ENCODE results near the gene SCIN. TPM values are rescaled to one million over a fixed set of nuclear protein-coding genes. Genes with fewer than 3 reads are reported as not detected.

SCIN gene
- total RNA-seq, 2 experiments from 2014 or later = 0.69 to 0.77 TPM

GRCh38 chr7:12578930-12579640 lies 8.6 kb downstream of the SCIN start:
- POLR2A ChIA-PET = no interaction called here
- no peaks in the 10 kb centered on the region for H3K36me3 Mint-ChIP-seq

GRCh38 chr7:12581897-12582296 lies 11.4 kb downstream of the SCIN start:
- H3K36me3 Mint-ChIP-seq = no peaks in the 10 kb centered on the region

More at GRCh38 chr7:12578930-12579640, 8.6 kb downstream of the SCIN start:
- no peak overlapping the region for H3K4me3 Mint-ChIP-seq
- peaks cover 17% of the 10 kb centered on the region for H3K27me3 Mint-ChIP-seq
- no peaks in the 10 kb centered on the region for H3K9me3 Mint-ChIP-seq
- H3K4me1 Mint-ChIP-seq = no peaks in the 10 kb centered on the region
- ATAC-seq (ENCODE audit: low read depth) (no peak), DNase-seq (no peak)
- no peak overlapping the region for H3K27ac Mint-ChIP-seq

GRCh38 chr7:12582362-12582761 lies 11.8 kb downstream of the SCIN start:
- POLR2A ChIA-PET = no interaction called here
- H3K27me3 Mint-ChIP-seq = peaks cover 23% of the 10 kb centered on the region
- no peaks in the 10 kb centered on the region for H3K4me1 Mint-ChIP-seq
- DNase-seq (no peak), ATAC-seq (ENCODE audit: low read depth) (no peak)
- no peaks in the 10 kb centered on the region for H3K9me3 Mint-ChIP-seq
- no peak overlapping the region for H3K27ac Mint-ChIP-seq
- no peak overlapping the region for H3K4me3 Mint-ChIP-seq
- H3K36me3 Mint-ChIP-seq = no peaks in the 10 kb centered on the region

More at GRCh38 chr7:12581897-12582296, 11.4 kb downstream of the SCIN start:
- Mint-ChIP-seq H3K9me3 (no peaks in the 10 kb centered on the region), H3K27ac (no peak overlapping the region), H3K27me3 (peaks cover 23% of the 10 kb centered on the region), H3K4me1 (no peaks in the 10 kb centered on the region), H3K4me3 (no peak overlapping the region)
- ATAC-seq (ENCODE audit: low read depth) (no peak), DNase-seq (no peak)
- POLR2A ChIA-PET = no interaction called here

GRCh38 chr7:12583176-12583575 lies 12.7 kb downstream of the SCIN start:
- POLR2A ChIA-PET = no interaction called here
- Mint-ChIP-seq H3K36me3 (no peaks in the 10 kb centered on the region), H3K4me1 (no peaks in the 10 kb centered on the region), H3K9me3 (no peaks in the 10 kb centered on the region), H3K27me3 (peaks cover 23% of the 10 kb centered on the region), H3K4me3 (no peak overlapping the region), H3K27ac (no peak overlapping the region)
- no peak for DNase-seq
- no peak for ATAC-seq (ENCODE audit: low read depth)

GRCh38 chr7:12583922-12584321 lies 13.4 kb downstream of the SCIN start:
- no peak overlapping the region for H3K27ac Mint-ChIP-seq
- ATAC-seq (ENCODE audit: low read depth) = no peak
- H3K9me3 Mint-ChIP-seq = no peaks in the 10 kb centered on the region
- peaks cover 23% of the 10 kb centered on the region for H3K27me3 Mint-ChIP-seq
- no peaks in the 10 kb centered on the region for H3K36me3 Mint-ChIP-seq
- POLR2A ChIA-PET = no interaction called here
- no peaks in the 10 kb centered on the region for H3K4me1 Mint-ChIP-seq
- no peak overlapping the region for H3K4me3 Mint-ChIP-seq
- no peak for DNase-seq

- DNase-seq (no peak), ATAC-seq (ENCODE audit: low read depth) (no peak)
- peaks cover 23% of the 10 kb centered on the region for H3K27me3 Mint-ChIP-seq
- no peak overlapping the region for H3K27ac Mint-ChIP-seq
- H3K4me1 Mint-ChIP-seq = no peaks in the 10 kb centered on the region
- no peak overlapping the region for H3K4me3 Mint-ChIP-seq
- POLR2A ChIA-PET = no interaction called here
- H3K36me3 Mint-ChIP-seq = no peaks in the 10 kb centered on the region
- H3K9me3 Mint-ChIP-seq = no peaks in the 10 kb centered on the region
These were observed 14.4 kb downstream of the SCIN start for GRCh38 chr7:12584930-12585329.

GRCh38 chr7:12586271-12586670 lies 15.8 kb downstream of the SCIN start:
- Mint-ChIP-seq H3K4me1 (no peaks in the 10 kb centered on the region), H3K4me3 (no peak overlapping the region), H3K27ac (no peak overlapping the region), H3K27me3 (peaks cover 23% of the 10 kb centered on the region), H3K9me3 (no peaks in the 10 kb centered on the region), H3K36me3 (no peaks in the 10 kb centered on the region)
- POLR2A ChIA-PET = no interaction called here
- DNase-seq (no peak), ATAC-seq (ENCODE audit: low read depth) (no peak)

- no peaks in the 10 kb centered on the region for H3K4me1 Mint-ChIP-seq
- ATAC-seq (ENCODE audit: low read depth) (no peak), DNase-seq (no peak)
- H3K9me3 Mint-ChIP-seq = no peaks in the 10 kb centered on the region
- H3K27me3 Mint-ChIP-seq = peaks cover 14% of the 10 kb centered on the region
- POLR2A ChIA-PET = no interaction called here
- no peak overlapping the region for H3K27ac Mint-ChIP-seq
- no peak overlapping the region for H3K4me3 Mint-ChIP-seq
- no peaks in the 10 kb centered on the region for H3K36me3 Mint-ChIP-seq
These were observed 17.9 kb downstream of the SCIN start for GRCh38 chr7:12588259-12588904.

- no peak overlapping the region for H3K27ac Mint-ChIP-seq
- no peak overlapping the region for H3K4me3 Mint-ChIP-seq
- no peak for DNase-seq
- ATAC-seq (ENCODE audit: low read depth) = no peak
- H3K36me3 Mint-ChIP-seq = no peaks in the 10 kb centered on the region
- H3K27me3 Mint-ChIP-seq = peaks cover 4% of the 10 kb centered on the region
- POLR2A ChIA-PET = no interaction called here
- no peaks in the 10 kb centered on the region for H3K4me1 Mint-ChIP-seq
- no peaks in the 10 kb centered on the region for H3K9me3 Mint-ChIP-seq
These were observed 20.0 kb downstream of the SCIN start for GRCh38 chr7:12590559-12590958.

- peaks cover 2% of the 10 kb centered on the region for H3K27me3 Mint-ChIP-seq
- no peaks in the 10 kb centered on the region for H3K9me3 Mint-ChIP-seq
- POLR2A ChIA-PET = no interaction called here
- DNase-seq = no peak
- ATAC-seq (ENCODE audit: low read depth) = no peak
- no peaks in the 10 kb centered on the region for H3K36me3 Mint-ChIP-seq
- H3K4me3 Mint-ChIP-seq = no peak overlapping the region
- H3K4me1 Mint-ChIP-seq = no peaks in the 10 kb centered on the region
- no peak overlapping the region for H3K27ac Mint-ChIP-seq
These were observed 23.8 kb downstream of the SCIN start for GRCh38 chr7:12594122-12594897.

GRCh38 chr7:12595148-12595547 lies 24.6 kb downstream of the SCIN start:
- H3K27me3 Mint-ChIP-seq = peaks cover 2% of the 10 kb centered on the region
- H3K4me1 Mint-ChIP-seq = no peaks in the 10 kb centered on the region
- POLR2A ChIA-PET = no interaction called here
- H3K4me3 Mint-ChIP-seq = no peak overlapping the region
- no peaks in the 10 kb centered on the region for H3K9me3 Mint-ChIP-seq
- H3K27ac Mint-ChIP-seq = no peak overlapping the region
- DNase-seq (no peak), ATAC-seq (ENCODE audit: low read depth) (no peak)
- no peaks in the 10 kb centered on the region for H3K36me3 Mint-ChIP-seq

GRCh38 chr7:12596225-12596790 lies 25.8 kb downstream of the SCIN start:
- no peaks in the 10 kb centered on the region for H3K9me3 Mint-ChIP-seq
- no peak for DNase-seq
- ATAC-seq (ENCODE audit: low read depth) = no peak
- no peaks in the 10 kb centered on the region for H3K36me3 Mint-ChIP-seq
- no peak overlapping the region for H3K27ac Mint-ChIP-seq
- no peak overlapping the region for H3K4me3 Mint-ChIP-seq
- peaks cover 2% of the 10 kb centered on the region for H3K27me3 Mint-ChIP-seq
- POLR2A ChIA-PET = no interaction called here
- no peaks in the 10 kb centered on the region for H3K4me1 Mint-ChIP-seq

GRCh38 chr7:12601302-12601869 lies 30.9 kb downstream of the SCIN start:
- Mint-ChIP-seq H3K36me3 (no peaks in the 10 kb centered on the region), H3K4me3 (no peak overlapping the region), H3K27me3 (peaks cover 2% of the 10 kb centered on the region), H3K4me1 (no peaks in the 10 kb centered on the region), H3K27ac (no peak overlapping the region), H3K9me3 (no peaks in the 10 kb centered on the region)
- POLR2A ChIA-PET = no interaction called here
- DNase-seq = no peak
- no peak for ATAC-seq (ENCODE audit: low read depth)
